Measurements from ENCODE around the gene LRRK1. TPM values are rescaled to one million over a fixed set of nuclear protein-coding genes. Genes with fewer than 3 reads are reported as not detected.

Gene LRRK1
- total and polyA plus RNA-seq, 2 of the 13 experiments (the other 11 are each of a cell fraction or from before 2014, with no cell fraction given) = 0.13 to 1.2 TPM

DNA sequence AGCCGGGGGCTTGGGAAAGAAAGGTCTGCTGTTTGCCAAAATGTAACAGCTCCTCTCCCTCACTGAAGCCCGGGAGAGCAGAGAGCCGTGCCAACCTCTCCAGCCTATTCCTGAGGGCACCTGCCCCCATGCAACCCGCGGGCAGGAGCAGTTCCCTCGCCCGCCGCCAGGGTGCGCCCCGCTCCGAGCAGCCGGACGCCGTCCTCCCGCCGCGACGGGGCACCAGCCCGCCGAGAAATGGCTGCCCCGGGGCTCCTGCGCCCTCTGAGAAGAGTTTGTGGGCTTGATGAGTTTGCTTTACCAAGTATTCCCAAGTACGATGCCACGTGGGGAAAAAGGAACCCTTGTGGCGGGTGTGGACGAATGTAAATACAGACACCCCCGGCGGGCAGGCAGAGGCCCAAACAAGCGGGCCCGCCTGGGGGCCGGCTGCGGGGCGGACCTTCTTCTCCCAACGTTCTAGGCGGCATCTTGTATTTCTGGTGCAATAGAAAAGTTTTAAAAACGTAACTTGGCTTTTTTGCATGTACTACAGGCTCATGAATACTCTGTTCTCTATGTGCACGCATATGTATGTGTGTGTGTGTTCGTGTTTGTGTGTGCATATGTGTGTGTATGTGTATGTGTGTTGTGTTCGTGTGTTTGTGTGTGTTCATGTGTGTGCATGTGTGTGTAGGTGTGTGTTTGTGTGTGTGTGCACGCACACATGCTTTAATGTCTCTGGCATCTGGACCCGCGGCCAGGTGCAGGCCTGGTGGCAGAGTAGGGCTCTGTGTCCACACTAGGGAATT lies 169.8 kb downstream of the LRRK1 start (continued):
- TF ChIP-seq, protein P1, sequence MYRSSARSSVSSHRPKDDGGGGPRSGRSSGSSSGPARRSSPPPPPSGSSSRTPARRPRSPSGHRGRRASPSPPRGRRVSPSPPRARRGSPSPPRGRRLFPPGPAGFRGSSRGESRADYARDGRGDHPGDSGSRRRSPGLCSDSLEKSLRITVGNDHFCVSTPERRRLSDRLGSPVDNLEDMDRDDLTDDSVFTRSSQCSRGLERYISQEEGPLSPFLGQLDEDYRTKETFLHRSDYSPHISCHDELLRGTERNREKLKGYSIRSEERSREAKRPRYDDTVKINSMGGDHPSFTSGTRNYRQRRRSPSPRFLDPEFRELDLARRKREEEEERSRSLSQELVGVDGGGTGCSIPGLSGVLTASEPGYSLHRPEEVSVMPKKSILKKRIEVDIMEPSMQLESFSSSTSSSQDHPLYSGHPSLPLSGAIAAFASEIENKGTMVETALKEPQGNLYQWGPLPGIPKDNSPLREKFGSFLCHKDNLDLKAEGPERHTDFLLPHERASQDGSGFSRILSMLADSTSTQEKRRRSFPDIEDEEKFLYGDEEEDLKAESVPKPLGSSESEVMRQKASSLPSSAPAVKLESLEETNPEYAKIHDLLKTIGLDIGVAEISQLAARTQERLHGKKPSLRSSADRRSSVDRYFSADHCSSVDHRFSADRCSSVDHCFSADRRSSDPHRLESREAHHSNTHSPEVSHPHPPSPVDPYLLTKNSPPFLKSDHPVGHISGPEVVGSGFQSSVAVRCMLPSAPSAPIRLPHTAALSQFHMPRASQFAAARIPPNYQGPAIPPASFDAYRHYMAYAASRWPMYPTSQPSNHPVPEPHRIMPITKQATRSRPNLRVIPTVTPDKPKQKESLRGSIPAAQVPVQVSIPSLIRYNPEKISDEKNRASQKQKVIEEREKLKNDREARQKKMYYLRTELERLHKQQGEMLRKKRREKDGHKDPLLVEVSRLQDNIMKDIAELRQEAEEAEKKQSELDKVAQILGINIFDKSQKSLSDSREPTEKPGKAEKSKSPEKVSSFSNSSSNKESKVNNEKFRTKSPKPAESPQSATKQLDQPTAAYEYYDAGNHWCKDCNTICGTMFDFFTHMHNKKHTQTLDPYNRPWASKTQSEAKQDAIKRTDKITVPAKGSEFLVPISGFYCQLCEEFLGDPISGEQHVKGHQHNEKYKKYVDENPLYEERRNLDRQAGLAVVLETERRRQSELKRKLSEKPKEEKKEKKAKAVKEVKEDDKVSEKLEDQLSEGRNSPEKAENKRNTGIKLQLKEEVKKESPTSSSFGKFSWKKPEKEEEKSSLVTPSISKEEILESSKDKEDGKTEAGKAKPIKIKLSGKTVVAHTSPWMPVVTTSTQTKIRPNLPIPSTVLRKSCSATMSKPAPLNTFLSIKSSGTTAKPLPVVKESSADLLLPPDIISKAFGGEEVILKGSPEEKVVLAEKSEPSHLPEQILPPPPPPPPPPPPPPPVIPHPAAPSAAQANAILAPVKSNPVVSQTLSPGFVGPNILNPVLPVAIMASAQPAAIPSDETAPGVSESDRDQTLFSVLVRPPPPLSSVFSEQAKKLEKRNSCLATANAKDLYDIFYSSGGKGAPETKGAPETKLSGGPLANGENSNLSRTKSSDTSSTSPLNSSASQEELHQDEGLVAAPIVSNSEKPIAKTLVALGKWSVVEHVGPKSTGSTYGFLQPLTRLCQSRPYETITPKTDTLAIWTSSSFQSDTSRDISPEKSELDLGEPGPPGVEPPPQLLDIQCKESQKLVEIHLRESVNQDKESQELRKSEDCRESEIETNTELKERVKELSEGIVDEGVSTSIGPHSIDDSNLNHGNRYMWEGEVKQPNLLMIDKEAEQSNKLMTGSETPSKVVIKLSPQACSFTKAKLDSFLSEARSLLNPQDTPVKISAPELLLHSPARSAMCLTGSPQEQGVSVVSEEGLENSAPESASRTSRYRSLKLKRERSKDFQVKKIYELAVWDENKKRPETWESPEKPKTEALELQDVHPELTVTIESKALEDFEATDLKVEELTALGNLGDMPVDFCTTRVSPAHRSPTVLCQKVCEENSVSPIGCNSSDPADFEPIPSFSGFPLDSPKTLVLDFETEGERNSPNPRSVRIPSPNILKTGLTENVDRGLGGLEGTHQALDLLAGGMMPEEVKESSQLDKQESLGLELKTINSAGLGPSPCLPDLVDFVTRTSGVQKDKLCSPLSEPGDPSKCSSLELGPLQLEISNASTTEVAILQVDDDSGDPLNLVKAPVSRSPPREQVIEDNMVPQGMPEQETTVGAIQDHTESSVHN (CRISPR knock-in tag; IDR thresholded peaks at IDR 0.05) = no peak
- TF ChIP-seq ZMYM3 (CRISPR knock-in tag; IDR thresholded peaks at IDR 0.05) (no peak), EP300 (IDR thresholded peaks at IDR 0.05; ENCODE audit: low read depth in 2 of 2, low read length in 2 of 2) (no peak), EP300 (CRISPR knock-in tag; IDR thresholded peaks at IDR 0.05; ENCODE audit: borderline replicate concordance) (no peak), ZNF776 (CRISPR knock-in tag; IDR thresholded peaks at IDR 0.05) (no peak), GPN1 (CRISPR knock-in tag; IDR thresholded peaks at IDR 0.05; ENCODE audit: borderline replicate concordance) (no peak), KLF9 (CRISPR knock-in tag; IDR thresholded peaks at IDR 0.05; ENCODE audit: low read depth) (no peak), ELF3 (CRISPR knock-in tag; IDR thresholded peaks at IDR 0.05) (0 out of 2 replicates have a peak, but pooled peaks have one; percentile 31)
- TF ChIP-seq, protein P2, sequence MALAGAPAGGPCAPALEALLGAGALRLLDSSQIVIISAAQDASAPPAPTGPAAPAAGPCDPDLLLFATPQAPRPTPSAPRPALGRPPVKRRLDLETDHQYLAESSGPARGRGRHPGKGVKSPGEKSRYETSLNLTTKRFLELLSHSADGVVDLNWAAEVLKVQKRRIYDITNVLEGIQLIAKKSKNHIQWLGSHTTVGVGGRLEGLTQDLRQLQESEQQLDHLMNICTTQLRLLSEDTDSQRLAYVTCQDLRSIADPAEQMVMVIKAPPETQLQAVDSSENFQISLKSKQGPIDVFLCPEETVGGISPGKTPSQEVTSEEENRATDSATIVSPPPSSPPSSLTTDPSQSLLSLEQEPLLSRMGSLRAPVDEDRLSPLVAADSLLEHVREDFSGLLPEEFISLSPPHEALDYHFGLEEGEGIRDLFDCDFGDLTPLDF (CRISPR knock-in tag; IDR thresholded peaks at IDR 0.05) = no peak
- TF ChIP-seq, protein P3, sequence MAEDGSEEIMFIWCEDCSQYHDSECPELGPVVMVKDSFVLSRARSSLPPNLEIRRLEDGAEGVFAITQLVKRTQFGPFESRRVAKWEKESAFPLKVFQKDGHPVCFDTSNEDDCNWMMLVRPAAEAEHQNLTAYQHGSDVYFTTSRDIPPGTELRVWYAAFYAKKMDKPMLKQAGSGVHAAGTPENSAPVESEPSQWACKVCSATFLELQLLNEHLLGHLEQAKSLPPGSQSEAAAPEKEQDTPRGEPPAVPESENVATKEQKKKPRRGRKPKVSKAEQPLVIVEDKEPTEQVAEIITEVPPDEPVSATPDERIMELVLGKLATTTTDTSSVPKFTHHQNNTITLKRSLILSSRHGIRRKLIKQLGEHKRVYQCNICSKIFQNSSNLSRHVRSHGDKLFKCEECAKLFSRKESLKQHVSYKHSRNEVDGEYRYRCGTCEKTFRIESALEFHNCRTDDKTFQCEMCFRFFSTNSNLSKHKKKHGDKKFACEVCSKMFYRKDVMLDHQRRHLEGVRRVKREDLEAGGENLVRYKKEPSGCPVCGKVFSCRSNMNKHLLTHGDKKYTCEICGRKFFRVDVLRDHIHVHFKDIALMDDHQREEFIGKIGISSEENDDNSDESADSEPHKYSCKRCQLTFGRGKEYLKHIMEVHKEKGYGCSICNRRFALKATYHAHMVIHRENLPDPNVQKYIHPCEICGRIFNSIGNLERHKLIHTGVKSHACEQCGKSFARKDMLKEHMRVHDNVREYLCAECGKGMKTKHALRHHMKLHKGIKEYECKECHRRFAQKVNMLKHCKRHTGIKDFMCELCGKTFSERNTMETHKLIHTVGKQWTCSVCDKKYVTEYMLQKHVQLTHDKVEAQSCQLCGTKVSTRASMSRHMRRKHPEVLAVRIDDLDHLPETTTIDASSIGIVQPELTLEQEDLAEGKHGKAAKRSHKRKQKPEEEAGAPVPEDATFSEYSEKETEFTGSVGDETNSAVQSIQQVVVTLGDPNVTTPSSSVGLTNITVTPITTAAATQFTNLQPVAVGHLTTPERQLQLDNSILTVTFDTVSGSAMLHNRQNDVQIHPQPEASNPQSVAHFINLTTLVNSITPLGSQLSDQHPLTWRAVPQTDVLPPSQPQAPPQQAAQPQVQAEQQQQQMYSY (CRISPR knock-in tag; IDR thresholded peaks at IDR 0.05) = no peak
